Rectal smooth muscle tissue (tissue), 1 donor: ENCODE measurements around the gene ARHGAP1.
"Not testable (repeated sequence)": the region's sequence is repeated elsewhere in the genome, so short reads cannot be mapped to it uniquely, and the experiment has no call there.

ENCODE experiments used
- H3K27ac ChIP-seq: one replicate; pipeline ENCODE4 v1.7.0; 2013; ENCODE audit warnings: low read depth, low read length, inconsistent platforms
- H3K27me3 ChIP-seq: one replicate; pipeline ENCODE4 v1.7.0; 2013; ENCODE audit warnings: low read length; ENCODE audit not compliant: control insufficient read depth, insufficient read depth
- H3K36me3 ChIP-seq: one replicate; pipeline ENCODE4 v1.7.0; 2013; ENCODE audit warnings: low read length; ENCODE audit not compliant: control insufficient read depth, insufficient read depth
- H3K4me1 ChIP-seq: one replicate; pipeline ENCODE4 v1.7.0; 2013; ENCODE audit warnings: low read length; ENCODE audit not compliant: control insufficient read depth, insufficient read depth
- H3K4me3 ChIP-seq: one replicate; pipeline ENCODE4 v1.7.0; 2013; ENCODE audit warnings: low read length
- H3K9ac ChIP-seq: one replicate; pipeline ENCODE4 v1.7.0; 2013; ENCODE audit warnings: low read length

The ARHGAP1 gene

DNA sequence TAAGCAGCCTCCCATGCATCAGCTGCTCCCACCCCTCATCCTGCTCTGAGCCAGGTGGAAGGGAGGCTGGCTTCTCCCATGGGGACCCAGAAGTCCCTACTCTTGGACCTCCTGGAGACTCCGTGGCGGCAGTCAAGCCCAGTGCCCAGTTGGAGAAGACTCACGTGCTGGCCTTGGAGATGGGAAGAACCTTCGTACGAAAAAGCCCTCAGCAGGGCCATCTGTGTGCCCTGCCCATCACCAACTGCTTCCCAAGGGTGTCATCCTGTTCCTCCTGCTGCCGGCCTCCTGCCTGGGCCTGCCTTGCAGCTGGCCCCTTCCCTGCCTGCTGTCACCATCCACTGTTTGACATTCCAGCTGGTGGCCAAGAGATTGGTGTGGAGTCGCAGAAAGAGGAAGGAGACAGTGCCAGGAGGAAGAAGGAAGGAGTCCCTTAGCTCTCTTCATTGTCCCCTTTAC is 28.0 kb downstream of the ARHGAP1 start:
- H3K27ac ChIP-seq: no peak overlapping the region

GRCh38 chr11:46671958-46672315 is 28.5 kb downstream of the ARHGAP1 start:
- Histone ChIP-seq H3K9ac (no peak overlapping the region), H3K4me3 (no peak overlapping the region), H3K27me3 (no peaks in the 10 kb centered on the region), H3K36me3 (peaks cover 39% of the 10 kb centered on the region), H3K4me1 (peaks cover 12% of the 10 kb centered on the region), H3K27ac (no peak overlapping the region)

More for the DNA sequence above, 28.0 kb downstream of the ARHGAP1 start:
- no peak overlapping the region for H3K4me3 ChIP-seq
- H3K4me1 ChIP-seq: peaks cover 12% of the 10 kb centered on the region
- peaks cover 42% of the 10 kb centered on the region for H3K36me3 ChIP-seq
- H3K27me3 ChIP-seq: no peaks in the 10 kb centered on the region
- no peak overlapping the region for H3K9ac ChIP-seq

DNA sequence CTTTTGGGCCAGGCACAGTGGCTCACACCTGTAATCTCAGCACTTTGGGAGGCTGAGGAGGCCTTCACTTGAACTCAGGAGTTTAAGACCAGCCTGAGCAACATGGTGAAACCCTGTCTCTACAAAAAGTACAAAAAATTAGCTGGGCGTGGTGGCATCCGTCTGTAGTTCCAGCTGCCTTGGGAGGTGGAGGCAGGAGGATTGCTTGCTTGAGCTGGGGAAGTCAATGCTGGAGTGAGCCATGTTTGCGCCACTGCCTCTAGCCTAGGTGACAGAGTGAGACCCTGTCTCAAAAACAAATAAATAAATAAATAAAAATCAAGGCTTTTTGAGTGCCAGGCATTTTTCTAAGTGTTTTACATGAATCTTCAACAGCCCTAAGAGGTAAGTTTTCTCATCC is 29.9 kb downstream of the ARHGAP1 start:
- H3K27ac ChIP-seq, H3K27me3 ChIP-seq, H3K4me1 ChIP-seq, H3K9ac ChIP-seq, H3K4me3 ChIP-seq: not testable (repeated sequence)
- peaks cover 34% of the 10 kb centered on the region for H3K36me3 ChIP-seq

DNA sequence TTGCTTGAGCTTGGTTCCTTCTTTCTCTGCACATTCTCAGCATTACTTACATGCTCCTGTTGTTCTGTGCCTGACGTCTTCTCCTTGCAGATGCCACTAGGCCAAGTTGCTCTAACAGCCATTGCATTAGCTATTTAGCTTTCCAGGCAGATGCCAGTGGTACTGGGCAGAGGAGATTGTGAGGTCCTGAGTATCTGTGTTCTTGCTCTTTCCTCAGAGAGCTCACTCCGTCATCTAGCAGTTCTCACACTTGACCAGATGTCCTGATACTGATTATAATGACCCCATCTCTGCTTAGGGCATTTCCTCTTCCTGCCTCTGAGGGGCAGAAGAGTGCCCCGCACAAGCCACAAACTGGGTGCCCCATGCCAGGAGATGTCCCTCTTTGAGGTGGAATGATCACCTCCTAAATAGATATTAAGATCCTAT is 30.7 kb downstream of the ARHGAP1 start:
- H3K36me3 ChIP-seq: peaks cover 41% of the 10 kb centered on the region
- no peak overlapping the region for H3K4me3 ChIP-seq
- H3K27ac ChIP-seq: no peak overlapping the region
- H3K4me1 ChIP-seq: no peaks in the 10 kb centered on the region
- H3K9ac ChIP-seq: no peak overlapping the region
- H3K27me3 ChIP-seq: no peaks in the 10 kb centered on the region

GRCh38 chr11:46668480-46669085 is 31.8 kb downstream of the ARHGAP1 start:
- no peaks in the 10 kb centered on the region for H3K27me3 ChIP-seq
- no peak overlapping the region for H3K4me3 ChIP-seq
- H3K4me1 ChIP-seq: no peaks in the 10 kb centered on the region
- peaks cover 43% of the 10 kb centered on the region for H3K36me3 ChIP-seq
- H3K9ac ChIP-seq: no peak overlapping the region
- H3K27ac ChIP-seq: no peak overlapping the region

- H3K4me1 ChIP-seq: no peaks in the 10 kb centered on the region
- peaks cover 42% of the 10 kb centered on the region for H3K36me3 ChIP-seq
- no peak overlapping the region for H3K4me3 ChIP-seq
- no peaks in the 10 kb centered on the region for H3K27me3 ChIP-seq
- H3K27ac ChIP-seq: no peak overlapping the region
- no peak overlapping the region for H3K9ac ChIP-seq
Observed at GRCh38 chr11:46667043-46667481, 33.4 kb downstream of the ARHGAP1 start.

DNA sequence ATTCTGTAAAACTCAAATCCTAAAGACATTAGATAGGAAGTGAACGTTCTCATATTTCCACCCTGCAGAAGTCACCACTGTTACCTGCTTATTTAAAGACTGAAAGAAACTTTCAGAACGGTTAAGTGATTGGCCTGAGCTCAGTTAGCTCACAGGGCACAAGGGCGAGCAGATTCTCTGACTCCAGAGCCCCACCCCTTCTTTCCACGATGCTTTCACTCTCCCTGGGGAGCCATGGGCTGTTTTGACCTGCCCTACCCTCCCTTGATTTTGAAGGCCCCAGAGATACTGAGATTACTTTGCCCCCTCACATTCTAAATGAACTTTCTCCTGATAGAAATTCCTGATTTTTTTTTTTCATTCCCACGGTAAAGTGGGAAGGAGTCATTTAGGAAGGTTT is 33.9 kb downstream of the ARHGAP1 start:
- no peak overlapping the region for H3K9ac ChIP-seq
- no peaks in the 10 kb centered on the region for H3K27me3 ChIP-seq
- H3K4me3 ChIP-seq: no peak overlapping the region
- H3K36me3 ChIP-seq: peaks cover 44% of the 10 kb centered on the region
- H3K27ac ChIP-seq: no peak overlapping the region
- H3K4me1 ChIP-seq: no peaks in the 10 kb centered on the region

DNA sequence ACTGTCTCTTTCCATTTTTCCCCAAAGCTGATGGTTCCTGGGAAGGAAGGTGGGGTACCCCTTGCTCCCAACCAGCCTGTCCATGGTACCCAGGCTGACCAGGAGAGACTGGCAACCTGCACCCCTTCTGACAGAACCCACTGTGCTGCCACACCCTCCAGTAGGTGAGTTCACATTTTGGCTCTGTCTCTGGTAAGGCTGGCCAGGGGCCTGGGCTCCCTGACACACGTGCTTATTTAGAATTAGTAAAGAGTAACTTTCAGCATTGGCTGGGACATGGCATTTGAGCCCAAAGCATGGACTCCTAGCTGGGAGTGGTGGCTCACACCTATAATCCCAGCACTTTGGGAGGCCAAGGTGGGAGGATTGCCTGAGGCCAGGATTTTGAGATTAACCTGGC is 35.1 kb downstream of the ARHGAP1 start:
- Histone ChIP-seq H3K36me3 (peaks cover 38% of the 10 kb centered on the region), H3K27ac (no peak overlapping the region)

GRCh38 chr11:46664612-46665011 is 35.8 kb downstream of the ARHGAP1 start:
- Histone ChIP-seq H3K36me3 (peaks cover 39% of the 10 kb centered on the region), H3K27me3 (no peaks in the 10 kb centered on the region), H3K27ac (no peak overlapping the region), H3K9ac (no peak overlapping the region), H3K4me1 (no peaks in the 10 kb centered on the region), H3K4me3 (no peak overlapping the region)

More for the DNA sequence above, 35.1 kb downstream of the ARHGAP1 start:
- H3K4me1 ChIP-seq: no peaks in the 10 kb centered on the region
- H3K4me3 ChIP-seq: no peak overlapping the region
- H3K9ac ChIP-seq: no peak overlapping the region
- no peaks in the 10 kb centered on the region for H3K27me3 ChIP-seq

DNA sequence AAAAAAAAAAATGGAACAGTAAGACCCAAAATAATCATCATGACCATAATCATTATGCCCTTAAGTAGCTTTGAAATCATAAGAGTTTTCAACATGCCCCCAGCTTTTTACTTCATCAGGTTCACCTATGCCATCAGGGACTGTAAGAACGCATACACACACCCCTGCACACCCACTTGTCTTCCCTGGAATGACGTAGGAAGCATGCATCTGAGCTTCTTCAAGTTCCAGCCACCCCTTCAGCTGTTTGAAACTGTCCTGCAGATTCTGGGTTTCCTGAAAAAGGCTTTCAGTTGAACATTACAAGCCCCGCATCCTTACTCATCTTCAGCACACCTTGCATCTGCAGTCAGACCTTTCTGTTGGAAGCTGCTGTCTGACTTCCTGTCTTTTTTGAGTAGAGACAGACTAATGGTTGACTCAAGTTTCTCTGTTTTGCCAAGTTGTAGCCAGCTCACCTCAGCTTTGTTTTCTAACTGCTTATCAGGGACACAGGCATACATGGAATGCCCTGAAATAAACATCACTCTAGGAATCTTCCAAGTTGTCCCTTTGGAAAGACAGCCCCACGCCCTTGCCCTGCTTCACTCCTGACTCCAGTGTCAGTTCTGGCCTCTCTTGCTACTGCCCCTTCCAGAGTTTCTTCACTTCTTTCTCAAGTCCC is 37.0 kb downstream of the ARHGAP1 start:
- no peak overlapping the region for H3K4me3 ChIP-seq
- no peak overlapping the region for H3K27ac ChIP-seq
- peaks cover 33% of the 10 kb centered on the region for H3K36me3 ChIP-seq
- no peak overlapping the region for H3K9ac ChIP-seq
- no peaks in the 10 kb centered on the region for H3K27me3 ChIP-seq
- no peaks in the 10 kb centered on the region for H3K4me1 ChIP-seq

DNA sequence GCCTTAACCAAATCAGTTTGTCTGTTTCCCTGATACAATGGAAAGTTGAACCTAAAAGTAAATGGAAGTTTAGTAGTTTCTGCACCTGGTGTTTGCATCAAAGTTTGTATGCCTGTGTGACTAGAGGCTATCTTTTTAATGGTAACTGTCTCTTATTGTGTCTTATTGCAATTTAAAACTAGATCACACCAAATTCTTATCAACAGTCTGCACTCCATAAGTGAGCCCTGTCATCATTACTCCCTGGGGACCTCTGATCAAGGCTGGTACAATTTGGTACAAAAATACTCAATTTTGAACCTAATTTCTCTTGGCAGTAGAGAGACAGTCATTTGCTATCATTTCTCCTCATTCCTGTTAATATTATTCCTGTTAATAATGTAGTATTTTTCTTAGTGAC is 38.1 kb downstream of the ARHGAP1 start:
- Histone ChIP-seq H3K27ac (no peak overlapping the region), H3K27me3 (no peaks in the 10 kb centered on the region), H3K4me3 (no peak overlapping the region), H3K36me3 (peaks cover 33% of the 10 kb centered on the region), H3K4me1 (no peaks in the 10 kb centered on the region), H3K9ac (no peak overlapping the region)

- Histone ChIP-seq H3K36me3 (peaks cover 38% of the 10 kb centered on the region), H3K27ac (no peak overlapping the region), H3K4me1 (no peaks in the 10 kb centered on the region)
Observed at GRCh38 chr11:46661836-46662235, 38.6 kb downstream of the ARHGAP1 start.

DNA sequence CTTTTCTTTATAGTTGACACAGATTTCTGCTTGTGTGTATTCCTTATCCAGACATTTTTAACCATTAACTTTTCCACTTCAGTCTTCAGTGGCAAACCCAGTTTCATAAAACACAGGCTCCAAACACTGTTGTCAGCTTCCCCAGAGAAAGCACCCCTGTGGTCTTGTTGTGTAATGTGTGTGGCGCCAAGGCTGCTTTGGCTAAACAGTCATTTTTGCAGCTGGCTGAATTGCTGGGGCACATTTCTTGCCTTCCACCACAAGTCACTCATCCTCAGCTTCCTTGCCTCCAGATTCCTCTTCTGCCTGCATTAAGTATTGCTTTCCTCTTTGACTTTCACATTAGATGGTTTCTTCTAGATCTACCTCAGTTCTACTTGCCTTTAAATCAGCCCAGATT is 40.5 kb downstream of the ARHGAP1 start:
- peaks cover 45% of the 10 kb centered on the region for H3K36me3 ChIP-seq
- no peaks in the 10 kb centered on the region for H3K27me3 ChIP-seq
- no peak overlapping the region for H3K27ac ChIP-seq
- H3K4me1 ChIP-seq: no peaks in the 10 kb centered on the region
- H3K4me3 ChIP-seq: no peak overlapping the region
- no peak overlapping the region for H3K9ac ChIP-seq

More at GRCh38 chr11:46661836-46662235, 38.6 kb downstream of the ARHGAP1 start:
- H3K9ac ChIP-seq: no peak overlapping the region
- no peaks in the 10 kb centered on the region for H3K27me3 ChIP-seq
- no peak overlapping the region for H3K4me3 ChIP-seq
